Neuronal stem cell (in vitro differentiated cells): ENCODE results near the gene NDUFS1.

Experiments used
- DNase-seq: peaks from one replicate; pipeline ENCODE4 v3.0.0-alpha.2; 2013; ENCODE audit warnings: low spot score
- H2AFZ ChIP-seq: one replicate; pipeline ENCODE4 v1.6.1; 2013; ENCODE audit warnings: mild to moderate bottlenecking, low read length, inconsistent platforms
- H2AK5ac ChIP-seq: 2 replicates; pipeline ENCODE4 v1.6.1; 2013; ENCODE audit warnings: low read depth, mild to moderate bottlenecking, inconsistent platforms, low read length, moderate library complexity, mixed read lengths
- H2BK120ac ChIP-seq: 2 replicates; pipeline ENCODE4 v1.6.1; 2013; ENCODE audit warnings: low read depth, mild to moderate bottlenecking, inconsistent platforms, low read length, moderate library complexity, mixed read lengths
- H2BK12ac ChIP-seq: one replicate; pipeline ENCODE4 v1.6.1; 2013; ENCODE audit warnings: low read length, inconsistent platforms
- H2BK15ac ChIP-seq: 2 replicates; pipeline ENCODE4 v1.6.1; 2013; ENCODE audit warnings: mild to moderate bottlenecking, low read length, inconsistent platforms, mixed read lengths
- H2BK5ac ChIP-seq: one replicate; pipeline ENCODE4 v1.6.1; 2013; ENCODE audit warnings: inconsistent platforms, mild to moderate bottlenecking, low read length, moderate library complexity
- H3K14ac ChIP-seq: one replicate; pipeline ENCODE4 v1.6.1; 2013; ENCODE audit warnings: low read length, inconsistent platforms
- H3K18ac ChIP-seq: 2 replicates; pipeline ENCODE4 v1.6.1; 2013; ENCODE audit warnings: low read length, inconsistent platforms
- H3K23ac ChIP-seq: 2 replicates; pipeline ENCODE4 v1.6.1; 2013; ENCODE audit warnings: low read depth, mild to moderate bottlenecking, mixed read lengths, low read length, inconsistent platforms; ENCODE audit not compliant: poor library complexity
- H3K27ac ChIP-seq: replicated peaks from 3 replicates; pipeline ENCODE4 v1.5.1; 2013; ENCODE audit warnings: low read length, inconsistent platforms
- H3K27me3 ChIP-seq, 3 experiments: 2 replicates each; pipeline ENCODE4 v1.6.1; 2013; ENCODE audit warnings: low read length in 3 of 3, mild to moderate bottlenecking in 2 of 3, inconsistent platforms in 1 of 3, low read depth in 1 of 3, mixed read lengths in 1 of 3, moderate library complexity in 1 of 3; ENCODE audit not compliant: control insufficient read depth in 3 of 3, insufficient read depth in 3 of 3
- H3K36me3 ChIP-seq, 2 donors: replicated peaks in 1 of 2; 2 replicates each; pipeline ENCODE4 v1.6.1; 2013; ENCODE audit warnings: low read length in 2 of 2; ENCODE audit not compliant: control insufficient read depth in 2 of 2, insufficient read depth in 2 of 2
- H3K4ac ChIP-seq: 2 replicates; pipeline ENCODE4 v1.6.1; 2013; ENCODE audit warnings: inconsistent platforms, mild to moderate bottlenecking, low read length, moderate library complexity
- H3K4me1 ChIP-seq, 2 donors: 1 replicate in 1 of 2; 2 replicates in 1 of 2; pipeline ENCODE4 v1.6.1; 2013; ENCODE audit warnings: low read length in 2 of 2, low read depth in 1 of 2; ENCODE audit not compliant: control insufficient read depth in 2 of 2, insufficient read depth in 1 of 2
- H3K4me2 ChIP-seq: one replicate; pipeline ENCODE4 v1.6.1; 2013; ENCODE audit warnings: mild to moderate bottlenecking, low read length, inconsistent platforms; ENCODE audit not compliant: insufficient read depth, poor library complexity, severe bottlenecking
- H3K4me3 ChIP-seq, 2 donors: 2 replicates each; pipeline ENCODE4 v1.5.1; 2013; ENCODE audit warnings: low read length in 2 of 2, mild to moderate bottlenecking in 2 of 2, inconsistent platforms in 1 of 2, moderate library complexity in 1 of 2
- H3K79me1 ChIP-seq: one replicate; pipeline ENCODE4 v1.6.1; 2013; ENCODE audit warnings: low read depth, mild to moderate bottlenecking, inconsistent platforms, low read length, moderate library complexity
- H3K9ac ChIP-seq: one replicate; pipeline ENCODE4 v1.6.1; 2013; ENCODE audit warnings: mild to moderate bottlenecking, low read depth, low read length, inconsistent platforms; ENCODE audit not compliant: poor library complexity
- H3K9me3 ChIP-seq, 2 donors: replicated peaks in 1 of 2; 2 replicates each; pipeline versions ENCODE3 to v1.6.1; 2013; ENCODE audit warnings: low read length in 2 of 2, mild to moderate bottlenecking in 2 of 2, inconsistent platforms in 1 of 2, low read depth in 1 of 2, mixed read lengths in 1 of 2, moderate library complexity in 1 of 2; ENCODE audit not compliant: control insufficient read depth in 2 of 2, insufficient read depth in 1 of 2
- H4K8ac ChIP-seq: one replicate; pipeline ENCODE4 v1.6.1; 2013; ENCODE audit warnings: low read depth, mild to moderate bottlenecking, inconsistent platforms, low read length, moderate library complexity
- H4K91ac ChIP-seq: one replicate; pipeline ENCODE4 v1.6.1; 2013; ENCODE audit warnings: low read length, low read depth, mild to moderate bottlenecking, inconsistent platforms; ENCODE audit not compliant: poor library complexity
- WGBS, 2 donors: extraction: QIAGEN DNeasy Blood & Tissue Kit; methylation state at CpG; one replicate each; pipeline ENCODE4 v1.1.7; 2013; ENCODE audit warnings: missing lambda C conversion rate in 2 of 2, mixed read lengths in 1 of 2; ENCODE audit not compliant: insufficient read length in 2 of 2, insufficient replicate concordance in 1 of 2; ENCODE audit errors: extremely low coverage in 2 of 2; 5-methylcytosine and 5-hydroxymethylcytosine counted together

Gene NDUFS1

GRCh38 chr2:206088248-206088647 lies 71.0 kb downstream of the NDUFS1 start:
- Histone ChIP-seq H3K23ac (no peak overlapping the region), H3K27ac (no peak overlapping the region), H2BK120ac (no peak overlapping the region), H2BK15ac (no peak overlapping the region), H3K18ac (no peak overlapping the region), H2AK5ac (no peak overlapping the region), H3K9ac (no peak overlapping the region), H2AFZ (no peak overlapping the region), H2BK12ac (no peak overlapping the region), H4K8ac (no peak overlapping the region), H3K36me3 (no peaks in the 10 kb centered on the region), H3K9me3 (peaks cover 0 to 4% of the 10 kb centered on the region in 2 donors), H3K27me3 (no peaks in the 10 kb centered on the region), H3K4me2 (no peak overlapping the region), H4K91ac (no peak overlapping the region), H2BK5ac (no peak overlapping the region), H3K4me1 (peaks cover 10 to 12% of the 10 kb centered on the region in 2 donors), H3K4me3 (no peak overlapping the region), H3K4ac (no peak overlapping the region), H3K14ac (no peak overlapping the region), H3K79me1 (peaks cover 3% of the 10 kb centered on the region)
- no peak for DNase-seq

- Histone ChIP-seq H3K27me3 (no peaks in the 10 kb centered on the region), H3K14ac (no peak overlapping the region), H3K79me1 (peaks cover 6% of the 10 kb centered on the region), H3K4ac (no peak overlapping the region), H2BK5ac (no peak overlapping the region), H2BK15ac (no peak overlapping the region), H3K36me3 (no peaks in the 10 kb centered on the region), H3K23ac (no peak overlapping the region), H2AK5ac (no peak overlapping the region), H2BK120ac (no peak overlapping the region), H2AFZ (peak overlapping the region; percentile 39), H4K91ac (no peak overlapping the region), H3K18ac (no peak overlapping the region), H3K4me2 (peak overlapping the region; percentile 33), H3K4me3 (peak overlapping the region; percentile 15 to 90), H3K9ac (no peak overlapping the region), H3K4me1 (peaks cover 5 to 7% of the 10 kb centered on the region in 2 donors), H2BK12ac (no peak overlapping the region), H4K8ac (no peak overlapping the region), H3K27ac (peak overlapping the region; percentile 56), H3K9me3 (peaks cover 0 to 4% of the 10 kb centered on the region in 2 donors)
- WGBS, 2 donors: no CpG with 5 or more reads among the region's 4 CpGs
- no peak for DNase-seq
Measured at GRCh38 chr2:206086716-206087350, 72.4 kb downstream of the NDUFS1 start.

- peak within 1 kb of the TSS; percentile 56 for H2AK5ac ChIP-seq
- peaks cover 4 to 6% of the 10 kb centered on the region in 2 donors for H3K4me1 ChIP-seq
- H2BK5ac ChIP-seq: peak within 1 kb of the TSS; percentile 96
- H3K4me3 ChIP-seq: peak within 1 kb of the TSS; percentile 82 to 90
- peak within 1 kb of the TSS; percentile 90 for H3K4me2 ChIP-seq
- no peaks in the 10 kb centered on the region for H3K36me3 ChIP-seq
- no peak within 1 kb of the TSS for H4K8ac ChIP-seq
- no CpG with 5 or more reads among the region's 39 CpGs for WGBS, 2 donors
- H3K18ac ChIP-seq: peak within 1 kb of the TSS; percentile 97
- peak within 1 kb of the TSS; percentile 94 for H2BK15ac ChIP-seq
- H3K23ac ChIP-seq: no peak within 1 kb of the TSS
- H3K14ac ChIP-seq: peak within 1 kb of the TSS; percentile 56
- no peaks in the 10 kb centered on the region for H3K27me3 ChIP-seq
- peak; percentile 72 for DNase-seq
- H3K4ac ChIP-seq: peak within 1 kb of the TSS; percentile 66
- peaks cover 0 to 4% of the 10 kb centered on the region in 2 donors for H3K9me3 ChIP-seq
- H4K91ac ChIP-seq: no peak within 1 kb of the TSS
- H2AFZ ChIP-seq: peak within 1 kb of the TSS; percentile 96
- peaks cover 6% of the 10 kb centered on the region for H3K79me1 ChIP-seq
- peak within 1 kb of the TSS; percentile 99 for H3K27ac ChIP-seq
- H2BK120ac ChIP-seq: peak within 1 kb of the TSS; percentile 91
- peak within 1 kb of the TSS; percentile 77 for H3K9ac ChIP-seq
- H2BK12ac ChIP-seq: no peak within 1 kb of the TSS
Measured at GRCh38 chr2:206085742-206086445, 73.3 kb downstream of the NDUFS1 start, which contains the start of gene INO80D. TSS of gene INO80D (minus strand) at chr2:206086174. CDS start at chr2:206063016, 23,158 bp downstream.
